Mononuclear cell (primary cell): ENCODE data around the gene IGDCC3. TPM values are rescaled to one million over a fixed set of nuclear protein-coding genes. Genes with fewer than 3 reads are reported as not detected.

ENCODE experiments used
- H3K27me3 ChIP-seq: 2 replicates; pipeline ENCODE4 v1.6.0; 2011; ENCODE audit warnings: low read length, control low read depth; ENCODE audit not compliant: insufficient read depth
- H3K4me1 ChIP-seq: 2 replicates; pipeline ENCODE4 v1.5.1; 2011; ENCODE audit warnings: mild to moderate bottlenecking, low read length, control low read depth; ENCODE audit not compliant: insufficient read depth
- H3K4me3 ChIP-seq: 2 replicates; pipeline ENCODE4 v1.5.1; 2011; ENCODE audit warnings: mild to moderate bottlenecking, low read length, moderate library complexity
- H3K9me3 ChIP-seq: 2 replicates; pipeline ENCODE4 v1.5.1; 2011; ENCODE audit warnings: low read depth, mild to moderate bottlenecking, control low read depth, low read length
- total RNA-seq: library from RNA; depleted of rRNA; stranded (reverse); fragments of >200 nt; gene quantifications from one replicate; pipeline ENCODE4 v1.2.3, GENCODE V29; 2012

IGDCC3 gene
- total RNA-seq, 1 donor, result not detected

DNA sequence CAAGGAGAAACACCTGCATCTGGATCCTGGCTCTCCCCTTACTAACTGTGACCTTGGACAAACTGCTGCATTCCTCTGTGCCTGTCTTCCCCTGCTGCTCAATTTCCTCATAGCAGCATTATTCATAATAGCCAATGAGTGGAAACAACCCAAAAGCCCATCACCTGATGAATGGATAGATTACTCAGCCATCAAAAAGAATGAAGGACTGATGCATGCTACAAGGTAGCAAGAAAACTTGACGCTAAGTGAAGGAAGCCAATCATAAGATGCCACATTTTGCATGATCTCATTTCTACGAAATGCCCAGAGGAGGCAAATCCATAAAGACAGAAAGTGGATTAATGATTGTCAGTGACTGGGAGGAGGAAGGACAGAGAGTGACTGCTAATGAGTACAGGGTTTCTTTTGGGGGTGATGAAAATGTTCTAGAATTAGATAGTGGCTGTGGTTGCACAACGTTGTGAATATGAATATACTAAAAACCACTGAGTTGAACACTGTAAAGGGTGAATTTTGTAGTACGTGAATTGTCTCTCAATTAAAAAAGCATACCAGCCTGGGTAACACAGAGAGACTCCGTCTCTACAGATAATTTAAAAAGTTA, 33.8 kb upstream of the IGDCC3 start:
- no peaks in the 10 kb centered on the region for H3K9me3 ChIP-seq
- no peaks in the 10 kb centered on the region for H3K27me3 ChIP-seq
- no peak overlapping the region for H3K4me3 ChIP-seq
- H3K4me1 ChIP-seq, result peaks cover 9% of the 10 kb centered on the region

DNA sequence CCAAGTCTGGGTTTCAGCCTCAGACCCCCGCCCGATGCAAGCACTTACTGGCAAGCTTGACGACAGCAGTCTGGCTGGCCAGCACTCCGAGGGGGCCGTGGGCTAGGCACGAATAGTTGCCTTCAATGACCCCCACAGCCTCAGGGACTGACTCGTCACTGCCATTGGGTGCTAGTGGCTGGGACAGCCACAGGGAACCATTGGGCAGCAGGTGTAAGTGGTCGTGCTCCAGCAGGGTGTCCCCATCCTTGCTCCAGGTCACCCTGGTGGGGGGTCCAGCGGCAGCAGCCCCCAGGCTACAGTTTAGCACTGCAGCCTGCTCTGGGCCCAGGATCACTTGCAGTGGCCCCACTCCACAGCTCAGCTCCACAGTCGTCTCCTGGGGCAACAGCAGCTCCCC, 33.2 kb upstream of the IGDCC3 start:
- H3K27me3 ChIP-seq, result no peaks in the 10 kb centered on the region
- H3K4me3 ChIP-seq, result no peak overlapping the region
- H3K9me3 ChIP-seq, result no peaks in the 10 kb centered on the region

DNA sequence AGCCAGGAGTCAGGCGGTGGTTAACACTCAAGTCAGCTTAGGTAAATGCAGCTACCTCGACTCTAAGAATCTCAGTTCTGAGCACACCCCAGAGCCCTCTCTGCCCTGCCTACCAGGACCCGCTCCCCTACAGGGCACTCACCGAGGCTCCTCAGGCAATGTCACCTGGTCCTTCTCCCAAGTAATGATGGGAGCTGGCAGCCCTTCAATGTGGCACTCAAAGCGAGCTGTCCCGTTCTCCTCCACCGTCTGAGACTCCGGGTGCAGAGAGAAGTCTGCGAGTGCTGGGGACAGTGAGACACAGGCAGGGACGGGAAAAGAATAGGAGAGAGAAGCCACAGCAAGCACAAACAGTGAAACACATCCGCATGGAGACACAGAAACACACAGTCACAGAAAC, 32.2 kb upstream of the IGDCC3 start:
- no peaks in the 10 kb centered on the region for H3K27me3 ChIP-seq
- H3K9me3 ChIP-seq, result no peaks in the 10 kb centered on the region
- peaks cover 9% of the 10 kb centered on the region for H3K4me1 ChIP-seq
- H3K4me3 ChIP-seq, result no peak overlapping the region

More for the DNA sequence above, 33.2 kb upstream of the IGDCC3 start:
- peaks cover 9% of the 10 kb centered on the region for H3K4me1 ChIP-seq

- H3K9me3 ChIP-seq, result no peaks in the 10 kb centered on the region
- no peaks in the 10 kb centered on the region for H3K27me3 ChIP-seq
- no peak overlapping the region for H3K4me3 ChIP-seq
- peaks cover 9% of the 10 kb centered on the region for H3K4me1 ChIP-seq
These were observed 31.3 kb upstream of the IGDCC3 start for GRCh38 chr15:65409036-65409631.

- Histone ChIP-seq H3K4me3 (no peak overlapping the region), H3K27me3 (no peaks in the 10 kb centered on the region), H3K9me3 (no peaks in the 10 kb centered on the region), H3K4me1 (peaks cover 9% of the 10 kb centered on the region)
These were observed 30.7 kb upstream of the IGDCC3 start for GRCh38 chr15:65408324-65409035.

GRCh38 chr15:65406424-65407000, 28.7 kb upstream of the IGDCC3 start:
- Histone ChIP-seq H3K27me3 (no peaks in the 10 kb centered on the region), H3K9me3 (no peaks in the 10 kb centered on the region), H3K4me3 (no peak overlapping the region), H3K4me1 (peaks cover 9% of the 10 kb centered on the region)

DNA sequence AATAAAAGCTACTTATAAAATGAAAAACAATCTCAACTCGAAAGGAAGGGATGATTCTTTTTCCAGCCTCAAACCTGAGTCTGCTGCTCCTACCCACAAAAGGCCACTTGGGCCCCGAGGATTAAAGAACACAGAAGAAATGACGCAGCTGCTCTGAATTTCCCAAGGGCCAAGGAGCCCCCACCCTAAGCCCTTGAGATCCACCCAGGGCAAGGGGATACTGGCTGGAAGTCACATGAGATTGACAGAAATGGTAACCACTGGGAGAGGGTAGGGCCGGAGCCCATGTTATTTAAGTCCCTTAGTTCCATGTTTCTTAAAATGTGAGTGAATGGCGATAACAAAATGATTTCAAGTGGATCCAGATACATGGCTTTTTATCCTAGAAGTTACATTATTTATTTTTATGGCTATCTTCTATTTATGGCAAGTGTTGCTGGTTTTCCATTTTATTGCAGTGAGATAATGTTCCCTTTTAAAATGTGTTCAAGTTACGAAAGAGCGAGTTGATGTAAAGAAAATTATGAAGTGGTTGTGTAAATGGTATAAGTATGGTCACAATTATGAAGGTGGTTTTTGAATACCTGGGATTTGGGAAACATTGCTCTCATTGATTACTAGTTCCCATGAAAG, 28.1 kb upstream of the IGDCC3 start:
- Histone ChIP-seq H3K4me3 (no peak overlapping the region), H3K4me1 (peaks cover 9% of the 10 kb centered on the region), H3K27me3 (no peaks in the 10 kb centered on the region), H3K9me3 (no peaks in the 10 kb centered on the region)

DNA sequence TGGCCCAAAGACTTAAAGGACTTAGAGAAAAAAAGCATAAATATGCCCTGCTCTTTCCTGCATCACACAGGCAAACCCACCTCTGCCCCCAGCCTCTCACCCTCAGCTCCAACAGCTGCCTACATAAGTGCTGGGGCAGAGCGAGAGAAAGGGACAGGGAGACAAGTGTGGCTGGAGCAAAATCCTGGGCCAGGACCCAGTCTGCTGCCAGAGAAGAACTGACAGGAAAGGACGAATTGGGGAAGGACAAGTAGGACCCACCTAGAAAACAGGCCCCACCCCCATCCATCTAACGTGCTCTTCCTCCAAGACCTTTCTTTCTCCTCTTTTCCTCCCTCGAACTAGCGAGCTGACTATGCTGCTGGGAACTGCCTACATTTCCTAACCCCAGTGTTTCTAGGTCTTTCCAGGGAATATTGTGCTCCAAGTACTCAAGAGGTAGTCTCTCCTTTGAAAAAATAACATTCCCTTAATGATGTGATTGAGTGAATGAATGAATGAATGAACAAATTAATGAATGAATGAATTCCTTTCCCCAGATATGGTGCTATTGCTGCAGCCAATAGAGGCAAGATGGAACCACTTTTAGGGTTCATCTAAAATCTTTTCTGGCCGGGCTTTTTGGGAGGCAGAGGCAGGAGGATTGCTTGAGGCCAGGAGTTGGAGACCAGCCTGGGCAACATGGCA, 26.5 kb upstream of the IGDCC3 start:
- peaks cover 5% of the 10 kb centered on the region for H3K4me1 ChIP-seq
- H3K27me3 ChIP-seq, result peaks cover 9% of the 10 kb centered on the region
- no peaks in the 10 kb centered on the region for H3K9me3 ChIP-seq
- no peak overlapping the region for H3K4me3 ChIP-seq

- H3K4me1 ChIP-seq, result no peaks in the 10 kb centered on the region
- H3K27me3 ChIP-seq, result peaks cover 13% of the 10 kb centered on the region
- H3K9me3 ChIP-seq, result no peaks in the 10 kb centered on the region
- no peak overlapping the region for H3K4me3 ChIP-seq
These were observed 25.2 kb upstream of the IGDCC3 start for GRCh38 chr15:65402961-65403360.

- peaks cover 25% of the 10 kb centered on the region for H3K27me3 ChIP-seq
- H3K4me1 ChIP-seq, result no peaks in the 10 kb centered on the region
These were observed 23.9 kb upstream of the IGDCC3 start for GRCh38 chr15:65401611-65402240.

GRCh38 chr15:65400760-65401610, 23.2 kb upstream of the IGDCC3 start:
- Histone ChIP-seq H3K4me3 (no peak overlapping the region), H3K27me3 (peaks cover 32% of the 10 kb centered on the region), H3K9me3 (no peaks in the 10 kb centered on the region), H3K4me1 (no peaks in the 10 kb centered on the region)

More at GRCh38 chr15:65401611-65402240, 23.9 kb upstream of the IGDCC3 start:
- H3K4me3 ChIP-seq, result no peak overlapping the region
- no peaks in the 10 kb centered on the region for H3K9me3 ChIP-seq

DNA sequence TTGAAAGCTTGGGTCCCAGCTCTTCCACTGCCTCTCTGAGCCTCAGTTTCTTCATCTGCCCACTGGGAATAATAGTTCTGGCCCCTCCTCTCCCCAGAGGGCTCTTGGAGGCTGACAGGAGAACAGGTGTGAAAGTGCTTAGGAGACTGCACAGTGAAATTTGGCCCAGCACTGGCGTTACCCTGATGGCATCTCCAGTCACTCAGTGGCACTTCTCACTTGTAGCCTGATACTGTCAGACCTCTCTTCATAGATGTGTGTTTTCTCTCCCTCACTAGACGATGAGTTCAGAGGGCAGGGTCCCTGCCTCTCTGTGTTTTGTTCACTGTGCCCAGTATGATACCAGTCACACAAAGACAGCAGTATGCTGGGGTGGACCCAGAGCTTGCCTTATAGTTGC, 22.2 kb upstream of the IGDCC3 start:
- no peak overlapping the region for H3K4me3 ChIP-seq
- H3K27me3 ChIP-seq, result peaks cover 39% of the 10 kb centered on the region
- H3K4me1 ChIP-seq, result no peaks in the 10 kb centered on the region
- H3K9me3 ChIP-seq, result no peaks in the 10 kb centered on the region

DNA sequence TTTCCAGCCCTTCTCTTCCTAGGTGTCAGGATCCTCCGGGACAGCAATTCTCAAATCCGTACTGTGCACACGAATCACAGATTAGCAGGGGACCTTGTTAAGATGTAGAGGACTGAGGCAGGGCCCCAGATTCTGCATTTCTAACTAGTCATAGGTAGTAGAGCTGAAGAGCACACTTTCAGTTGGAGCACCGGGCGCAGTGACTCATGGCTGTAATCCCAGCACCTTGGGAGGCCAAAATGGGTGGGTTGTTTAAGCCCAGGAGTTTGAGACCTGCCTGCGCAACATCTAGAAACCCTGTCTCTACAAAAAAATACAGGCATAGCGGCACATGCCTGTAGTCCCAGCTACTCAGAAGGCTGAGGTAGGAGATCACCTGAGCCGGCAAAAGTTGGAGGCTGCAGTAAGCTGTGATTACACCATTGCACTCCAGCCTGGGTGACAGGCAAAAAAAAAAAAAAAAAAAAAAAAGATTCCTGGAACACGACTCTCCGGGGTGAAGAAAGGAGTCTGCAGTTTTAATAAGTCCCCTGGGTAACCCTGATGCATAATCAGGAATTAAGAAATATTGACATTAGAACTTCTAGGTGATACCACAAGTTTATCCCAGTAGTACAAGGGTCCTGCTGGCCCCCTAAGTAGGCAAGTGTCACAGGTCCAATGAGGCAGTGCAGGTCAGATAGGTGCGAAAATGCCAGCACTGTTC, 21.4 kb upstream of the IGDCC3 start:
- Histone ChIP-seq H3K4me1 (no peaks in the 10 kb centered on the region), H3K9me3 (no peaks in the 10 kb centered on the region), H3K27me3 (peaks cover 44% of the 10 kb centered on the region), H3K4me3 (no peak overlapping the region)
